ENCODE measurements around the gene GULP1. TPM values are rescaled to one million over a fixed set of nuclear protein-coding genes. Genes with fewer than 3 reads are reported as not detected.
"Not testable (repeated sequence)": the region's sequence is repeated elsewhere in the genome, so short reads cannot be mapped to it uniquely, and the experiment has no call there.

Gene GULP1
- total and polyA plus RNA-seq, 7 donors: 5.6 to 18.0 (median 11.3) TPM

GRCh38 chr2:188278388-188279092 is 13.1 kb upstream of the GULP1 start:
- Histone ChIP-seq H3K4me3 (no peak overlapping the region), H3K27me3 (ENCODE audit: insufficient read depth in 3 of 3, low read length in 2 of 3) (no peaks in the 10 kb centered on the region), H3K36me3 (ENCODE audit: insufficient read depth in 1 of 2, low read depth in 1 of 2) (no peaks in the 10 kb centered on the region), H3K4me1 (no peaks in the 10 kb centered on the region), H3K9me3 (no peaks in the 10 kb centered on the region), H3K27ac (no peak overlapping the region)
- DNase-seq (no peak), ATAC-seq (no peak)
- intact Hi-C loops (cut with DNase I): no loop called here
- TF ChIP-seq, protein P1, sequence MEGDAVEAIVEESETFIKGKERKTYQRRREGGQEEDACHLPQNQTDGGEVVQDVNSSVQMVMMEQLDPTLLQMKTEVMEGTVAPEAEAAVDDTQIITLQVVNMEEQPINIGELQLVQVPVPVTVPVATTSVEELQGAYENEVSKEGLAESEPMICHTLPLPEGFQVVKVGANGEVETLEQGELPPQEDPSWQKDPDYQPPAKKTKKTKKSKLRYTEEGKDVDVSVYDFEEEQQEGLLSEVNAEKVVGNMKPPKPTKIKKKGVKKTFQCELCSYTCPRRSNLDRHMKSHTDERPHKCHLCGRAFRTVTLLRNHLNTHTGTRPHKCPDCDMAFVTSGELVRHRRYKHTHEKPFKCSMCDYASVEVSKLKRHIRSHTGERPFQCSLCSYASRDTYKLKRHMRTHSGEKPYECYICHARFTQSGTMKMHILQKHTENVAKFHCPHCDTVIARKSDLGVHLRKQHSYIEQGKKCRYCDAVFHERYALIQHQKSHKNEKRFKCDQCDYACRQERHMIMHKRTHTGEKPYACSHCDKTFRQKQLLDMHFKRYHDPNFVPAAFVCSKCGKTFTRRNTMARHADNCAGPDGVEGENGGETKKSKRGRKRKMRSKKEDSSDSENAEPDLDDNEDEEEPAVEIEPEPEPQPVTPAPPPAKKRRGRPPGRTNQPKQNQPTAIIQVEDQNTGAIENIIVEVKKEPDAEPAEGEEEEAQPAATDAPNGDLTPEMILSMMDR (IDR thresholded peaks at IDR 0.05): no peak
- 58 to 62% (median 61%) methylated on average over 11 of the region's 11 CpGs for WGBS, 3 donors

DNA sequence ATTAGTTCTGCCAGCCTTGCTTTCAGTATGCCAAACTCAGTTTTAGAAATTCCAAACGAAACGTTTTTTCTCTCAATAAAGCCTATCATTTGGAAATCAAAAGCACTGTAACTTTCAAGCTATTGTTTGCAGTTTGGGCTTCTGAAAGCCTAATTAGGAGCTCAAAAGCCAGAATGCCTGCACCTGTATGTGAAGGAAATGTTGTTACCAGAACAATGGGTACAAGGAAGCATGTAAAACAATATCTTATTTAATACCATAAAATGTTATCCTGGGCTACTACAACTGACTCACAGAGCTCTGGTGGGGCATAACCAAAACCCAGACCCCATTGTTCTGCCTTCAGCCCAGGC is 12.6 kb upstream of the GULP1 start:
- WGBS, 3 donors: 2 to 23% (median 14%) methylated on average over 2 of the region's 2 CpGs
- ATAC-seq (no peak), DNase-seq (no peak)
- H3K27ac ChIP-seq: no peak overlapping the region
- TF ChIP-seq, protein P1 (IDR thresholded peaks at IDR 0.05): no peak
- H3K36me3 ChIP-seq (ENCODE audit: insufficient read depth in 1 of 2, low read depth in 1 of 2): no peaks in the 10 kb centered on the region
- H3K27me3 ChIP-seq (ENCODE audit: insufficient read depth in 3 of 3, low read length in 2 of 3): no peaks in the 10 kb centered on the region
- intact Hi-C loops (cut with DNase I): no loop called here
- no peaks in the 10 kb centered on the region for H3K9me3 ChIP-seq
- H3K4me3 ChIP-seq: no peak overlapping the region
- H3K4me1 ChIP-seq: no peaks in the 10 kb centered on the region

- TF ChIP-seq, protein P1 (IDR thresholded peaks at IDR 0.05): no peak
- ATAC-seq: no peak
These were observed 10.9 kb upstream of the GULP1 start for GRCh38 chr2:188280811-188281222.

DNA sequence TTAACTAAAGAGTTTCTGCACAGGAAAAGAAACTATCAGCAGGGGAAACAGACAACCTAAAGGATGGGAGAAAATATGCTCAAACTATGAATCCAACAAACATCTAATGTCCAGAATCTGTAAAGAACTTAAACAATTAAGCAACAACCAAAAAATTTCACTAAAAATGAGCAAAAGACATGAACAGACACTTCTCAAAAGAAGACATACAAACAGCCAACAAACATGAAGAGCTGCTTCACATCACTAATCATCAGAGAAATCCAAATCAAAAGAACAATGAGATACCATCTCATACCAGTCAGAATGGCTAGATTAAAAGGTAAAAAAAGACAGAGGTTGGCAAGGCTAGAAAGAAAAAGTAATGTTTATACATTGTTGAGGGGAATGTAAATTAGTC is 8.8 kb upstream of the GULP1 start:
- DNase-seq (no peak), ATAC-seq (no peak)
- H3K9me3 ChIP-seq: no peaks in the 10 kb centered on the region
- H3K4me1 ChIP-seq: no peaks in the 10 kb centered on the region
- TF ChIP-seq, protein P1 (IDR thresholded peaks at IDR 0.05): no peak
- intact Hi-C loops (cut with DNase I): no loop called here
- H3K4me3 ChIP-seq: no peak overlapping the region
- H3K36me3 ChIP-seq (ENCODE audit: insufficient read depth in 1 of 2, low read depth in 1 of 2): no peaks in the 10 kb centered on the region
- H3K27me3 ChIP-seq (ENCODE audit: insufficient read depth in 3 of 3, low read length in 2 of 3): no peaks in the 10 kb centered on the region
- no peak overlapping the region for H3K27ac ChIP-seq

More at GRCh38 chr2:188280811-188281222, 10.9 kb upstream of the GULP1 start:
- no peak for DNase-seq
- Histone ChIP-seq H3K4me3 (no peak overlapping the region), H3K4me1 (no peaks in the 10 kb centered on the region), H3K27ac (no peak overlapping the region), H3K36me3 (ENCODE audit: insufficient read depth in 1 of 2, low read depth in 1 of 2) (no peaks in the 10 kb centered on the region), H3K9me3 (no peaks in the 10 kb centered on the region), H3K27me3 (ENCODE audit: insufficient read depth in 3 of 3, low read length in 2 of 3) (no peaks in the 10 kb centered on the region)
- WGBS, 3 donors: 60 to 63% (median 61%) methylated on average over 2 of the region's 2 CpGs
- intact Hi-C loops (cut with DNase I): no loop called here

GRCh38 chr2:188284251-188284650 is 7.4 kb upstream of the GULP1 start:
- H3K9me3 ChIP-seq; H3K27me3 ChIP-seq (ENCODE audit: insufficient read depth in 3 of 3, low read length in 2 of 3); H3K36me3 ChIP-seq (ENCODE audit: insufficient read depth in 1 of 2, low read depth in 1 of 2); intact Hi-C loops (cut with DNase I); H3K4me3 ChIP-seq; ATAC-seq; H3K27ac ChIP-seq; DNase-seq; H3K4me1 ChIP-seq: not testable (repeated sequence)
- 91% methylated on average over 3 of the region's 3 CpGs for WGBS, 3 donors

All from psoas muscle (tissue), 8 donors.